MG63 (cell line): ENCODE measurements around the gene FARP1. TPM values are rescaled to one million over a fixed set of nuclear protein-coding genes. Genes with fewer than 3 reads are reported as not detected.

Experiments
- DNase-seq: peaks from one replicate; pipeline ENCODE4 v3.0.0-alpha.2; 2020
- H3K27me3 ChIP-seq: fragments of 250-450 bp; sonication (Bioruptor Pico); 2 replicates; pipeline ENCODE4 v1.5.1; 2020; ENCODE audit warnings: mild to moderate bottlenecking, moderate library complexity
- H3K36me3 ChIP-seq: fragments of 250-450 bp; sonication (Bioruptor Pico); 2 replicates; pipeline ENCODE4 v1.5.1; 2020; ENCODE audit warnings: mild to moderate bottlenecking, moderate library complexity
- H3K4me3 ChIP-seq: fragments of 250-450 bp; sonication (Bioruptor Pico); 2 replicates; pipeline ENCODE4 v1.5.1; 2020; ENCODE audit warnings: mild to moderate bottlenecking, moderate library complexity
- H3K9me3 ChIP-seq: fragments of 250-450 bp; sonication (Bioruptor Pico); 2 replicates; pipeline ENCODE4 v1.5.1; 2020; ENCODE audit warnings: mild to moderate bottlenecking, moderate library complexity
- total RNA-seq: library from RNA; depleted of rRNA; stranded (reverse); fragments of >200 nt; shearing (Covaris generic); gene quantifications from 2 replicates; pipeline ENCODE4 v1.2.3, GENCODE V29; 2014; ENCODE audit warnings: low replicate concordance

Gene FARP1
- total RNA-seq, 1 experiment from 2014 or later = 16.0 TPM

- no peaks in the 10 kb centered on the region for H3K9me3 ChIP-seq
- H3K4me3 ChIP-seq = no peak overlapping the region
- H3K27me3 ChIP-seq = no peaks in the 10 kb centered on the region
- H3K36me3 ChIP-seq = no peaks in the 10 kb centered on the region; the same call in 1 of the 2 replicates
- no peak for DNase-seq
Observed at GRCh38 chr13:98273067-98273823, 130.4 kb downstream of the FARP1 start.

DNA sequence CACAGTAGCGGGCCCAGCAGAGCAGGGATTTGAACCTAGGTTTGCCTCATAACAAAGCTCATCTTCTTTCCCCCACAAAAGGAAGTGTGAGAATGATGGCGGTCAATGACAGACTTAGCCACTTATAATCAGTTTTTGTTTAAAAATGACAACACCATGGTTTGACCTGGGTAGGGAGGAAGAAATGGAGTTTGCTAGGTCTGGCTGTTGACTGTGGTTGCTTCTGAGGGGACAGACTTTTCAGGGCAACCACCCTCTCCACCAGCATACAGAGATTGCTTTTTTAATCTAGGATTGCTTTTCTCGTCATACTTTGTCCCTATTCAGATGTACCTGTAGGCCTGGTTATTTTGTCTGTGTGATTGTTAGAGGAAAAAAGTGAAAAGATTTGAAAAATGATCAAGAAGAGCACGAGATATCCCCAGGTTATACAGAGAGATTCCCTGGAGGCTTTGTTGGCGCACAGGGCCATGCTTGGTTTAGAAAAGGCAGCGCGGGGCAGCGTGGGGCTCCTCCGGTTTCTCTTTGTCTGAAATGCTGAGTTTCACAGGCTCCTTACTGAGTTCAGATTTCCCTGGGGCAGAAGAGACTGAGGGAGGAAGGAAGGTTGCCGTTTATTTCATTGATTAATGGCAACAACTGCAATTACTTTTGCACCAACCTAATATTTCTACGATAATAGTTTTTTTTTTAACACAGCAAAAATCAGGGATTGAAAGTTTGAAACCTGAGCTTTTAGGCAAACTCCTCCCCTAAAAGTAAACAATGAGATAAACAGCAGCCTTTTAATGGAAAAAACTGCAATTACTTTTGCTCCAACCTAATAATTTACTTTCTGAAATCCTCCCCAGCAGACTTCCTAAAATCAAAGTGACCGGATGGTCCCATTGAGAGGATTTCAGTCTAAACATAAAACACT, 131.2 kb downstream of the FARP1 start:
- DNase-seq = no peak
- no peak overlapping the region for H3K4me3 ChIP-seq

DNA sequence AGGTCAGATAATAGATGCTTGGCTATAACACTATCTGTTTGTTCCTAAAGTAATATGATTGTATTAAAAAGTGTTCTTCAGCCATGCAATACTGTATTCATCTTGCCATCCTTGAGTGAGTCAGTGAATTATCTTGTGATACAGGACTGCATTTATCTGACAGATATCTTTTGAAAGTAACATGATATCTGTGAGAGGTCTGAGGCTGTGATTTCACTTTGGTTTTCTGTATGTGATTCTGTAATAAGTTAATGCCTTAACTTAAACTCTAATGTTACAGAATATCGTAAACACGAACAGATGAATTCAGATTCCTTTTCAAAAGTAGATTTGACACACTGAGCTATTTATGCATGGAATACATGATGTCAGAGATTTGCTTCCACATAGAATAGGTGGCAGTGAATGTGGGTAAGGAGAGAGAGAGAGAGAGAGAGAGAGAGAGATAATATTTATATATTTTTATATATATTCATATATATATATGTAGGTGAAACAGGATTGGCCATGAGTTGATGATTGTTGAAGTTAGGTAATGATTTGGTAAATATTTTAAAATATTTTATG, 132.1 kb downstream of the FARP1 start:
- H3K9me3 ChIP-seq = no peaks in the 10 kb centered on the region
- H3K36me3 ChIP-seq = no peaks in the 10 kb centered on the region; the same call in 1 of the 2 replicates
- H3K4me3 ChIP-seq = no peak overlapping the region
- DNase-seq = no peak
- H3K27me3 ChIP-seq = no peaks in the 10 kb centered on the region

More for the DNA sequence above, 131.2 kb downstream of the FARP1 start:
- no peaks in the 10 kb centered on the region; the same call in 1 of the 2 replicates for H3K36me3 ChIP-seq
- H3K27me3 ChIP-seq = no peaks in the 10 kb centered on the region
- H3K9me3 ChIP-seq = no peaks in the 10 kb centered on the region

DNA sequence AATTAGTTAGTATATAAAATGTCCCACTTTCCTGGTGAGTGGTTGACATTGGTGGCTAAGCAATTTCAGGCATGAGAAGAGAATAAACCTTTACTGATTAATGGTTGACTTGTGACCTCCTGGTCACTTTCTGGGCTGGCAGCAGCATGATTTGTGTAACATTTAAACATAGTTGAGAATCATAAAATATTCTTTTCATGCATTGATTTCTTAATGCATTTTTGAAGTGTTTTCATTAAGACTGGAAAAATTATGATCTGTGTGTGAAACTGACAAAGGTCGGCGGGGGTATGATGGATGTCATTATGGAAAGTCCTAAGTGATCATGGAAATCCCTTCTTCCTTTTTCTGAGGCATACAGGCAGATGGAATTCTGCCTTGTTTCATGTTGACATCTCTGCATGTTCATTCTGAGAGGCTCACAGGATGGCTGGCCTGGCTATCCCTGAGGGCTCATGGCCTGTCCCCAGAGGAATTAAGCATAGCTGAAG, 132.8 kb downstream of the FARP1 start:
- Histone ChIP-seq H3K4me3 (no peak overlapping the region), H3K27me3 (no peaks in the 10 kb centered on the region), H3K9me3 (no peaks in the 10 kb centered on the region), H3K36me3 (no peaks in the 10 kb centered on the region; the same call in 1 of the 2 replicates)
- DNase-seq = no peak

GRCh38 chr13:98276486-98276885, 133.6 kb downstream of the FARP1 start:
- Histone ChIP-seq H3K27me3 (no peaks in the 10 kb centered on the region), H3K9me3 (no peaks in the 10 kb centered on the region), H3K36me3 (no peaks in the 10 kb centered on the region), H3K4me3 (no peak overlapping the region)
- no peak for DNase-seq

DNA sequence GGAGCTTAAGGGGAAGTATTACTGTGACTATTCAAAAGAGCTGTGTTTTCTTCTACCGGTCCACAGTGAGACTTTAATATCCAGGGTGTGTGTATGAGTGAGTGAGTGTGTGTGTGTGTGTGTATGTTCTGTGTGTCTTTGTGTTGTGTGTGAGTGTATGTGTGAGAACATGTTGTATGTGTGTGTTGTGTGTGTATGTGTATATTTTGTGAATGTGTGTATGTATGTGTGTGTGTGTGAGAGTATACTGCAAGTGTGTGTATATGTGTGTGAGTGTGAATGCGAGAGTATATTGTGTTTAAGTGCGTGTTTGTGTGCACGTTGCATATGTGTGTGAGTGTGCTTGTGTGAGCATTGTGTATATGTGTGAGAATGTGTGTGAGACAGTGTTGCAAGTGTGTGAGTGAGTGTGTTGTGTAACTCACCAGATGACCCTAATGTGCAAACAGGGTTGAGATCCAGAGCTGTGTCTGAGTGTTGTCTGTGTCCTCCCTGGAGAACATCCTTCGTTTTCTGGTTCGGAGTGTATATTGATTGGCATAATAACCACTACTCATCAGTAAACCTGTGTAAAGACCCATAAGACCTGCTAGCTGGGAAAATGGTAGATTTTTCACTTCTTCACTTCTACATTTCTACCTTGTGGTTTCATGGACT, 135.3 kb downstream of the FARP1 start:
- H3K36me3 ChIP-seq = no peaks in the 10 kb centered on the region
- H3K27me3 ChIP-seq = no peaks in the 10 kb centered on the region
- H3K9me3 ChIP-seq = no peaks in the 10 kb centered on the region
- no peak for DNase-seq
- H3K4me3 ChIP-seq = no peak overlapping the region

- no peaks in the 10 kb centered on the region for H3K27me3 ChIP-seq
- no peak for DNase-seq
- H3K9me3 ChIP-seq = no peaks in the 10 kb centered on the region
- no peaks in the 10 kb centered on the region for H3K36me3 ChIP-seq
- H3K4me3 ChIP-seq = no peak overlapping the region
Observed at GRCh38 chr13:98279473-98280175, 136.7 kb downstream of the FARP1 start.

- no peaks in the 10 kb centered on the region for H3K27me3 ChIP-seq
- H3K9me3 ChIP-seq = no peaks in the 10 kb centered on the region
- H3K4me3 ChIP-seq = no peak overlapping the region
- H3K36me3 ChIP-seq = no peaks in the 10 kb centered on the region
- no peak for DNase-seq
Observed at GRCh38 chr13:98280176-98280510, 137.2 kb downstream of the FARP1 start.

GRCh38 chr13:98284679-98285078, 141.8 kb downstream of the FARP1 start:
- Histone ChIP-seq H3K9me3 (no peaks in the 10 kb centered on the region), H3K27me3 (no peaks in the 10 kb centered on the region), H3K36me3 (no peaks in the 10 kb centered on the region), H3K4me3 (no peak overlapping the region)
- DNase-seq = no peak

- Histone ChIP-seq H3K4me3 (no peak overlapping the region), H3K27me3 (no peaks in the 10 kb centered on the region), H3K36me3 (no peaks in the 10 kb centered on the region), H3K9me3 (no peaks in the 10 kb centered on the region)
- DNase-seq = no peak
Observed at GRCh38 chr13:98285317-98285716, 142.4 kb downstream of the FARP1 start.

GRCh38 chr13:98285852-98286594, 143.1 kb downstream of the FARP1 start:
- Histone ChIP-seq H3K27me3 (no peaks in the 10 kb centered on the region), H3K9me3 (no peaks in the 10 kb centered on the region), H3K4me3 (no peak overlapping the region), H3K36me3 (no peaks in the 10 kb centered on the region)
- DNase-seq = no peak

GRCh38 chr13:98286799-98287198, 143.9 kb downstream of the FARP1 start:
- Histone ChIP-seq H3K27me3 (no peaks in the 10 kb centered on the region), H3K36me3 (no peaks in the 10 kb centered on the region), H3K9me3 (no peaks in the 10 kb centered on the region), H3K4me3 (no peak overlapping the region)
- no peak for DNase-seq

GRCh38 chr13:98288211-98288610, 145.3 kb downstream of the FARP1 start:
- Histone ChIP-seq H3K27me3 (no peaks in the 10 kb centered on the region), H3K9me3 (no peaks in the 10 kb centered on the region), H3K4me3 (no peak overlapping the region), H3K36me3 (no peaks in the 10 kb centered on the region)
- DNase-seq = no peak

DNA sequence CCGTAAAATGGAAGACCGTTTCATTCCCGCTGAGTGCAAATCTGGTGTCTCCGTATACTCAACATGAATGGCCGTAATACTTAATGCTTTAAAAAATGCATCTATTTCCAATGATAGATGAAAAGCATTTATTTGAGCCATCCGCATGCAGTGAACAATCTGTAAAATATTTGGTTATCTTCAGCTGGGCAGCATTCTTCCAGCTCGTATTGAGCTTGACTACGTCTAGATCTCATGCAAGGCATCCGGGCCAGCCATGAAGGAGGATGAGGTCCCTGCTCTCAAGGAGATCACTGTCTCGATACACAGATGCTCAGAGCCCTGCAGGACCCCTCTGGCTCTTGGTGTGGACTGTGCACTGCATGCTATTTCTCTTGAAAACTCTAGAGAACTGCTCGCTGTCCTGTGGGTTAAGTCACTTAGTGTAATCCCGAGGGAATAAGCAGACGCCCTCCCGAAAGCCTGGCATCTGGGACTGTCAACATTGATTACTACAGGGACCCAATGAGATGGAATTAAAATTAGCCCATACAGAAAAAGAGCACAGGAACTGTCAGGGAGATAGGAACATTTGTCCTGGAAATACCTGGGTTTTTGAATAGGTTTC, 146.5 kb downstream of the FARP1 start:
- H3K9me3 ChIP-seq = no peaks in the 10 kb centered on the region
- H3K27me3 ChIP-seq = no peaks in the 10 kb centered on the region
- DNase-seq = no peak
- no peak overlapping the region for H3K4me3 ChIP-seq
- no peaks in the 10 kb centered on the region for H3K36me3 ChIP-seq

DNA sequence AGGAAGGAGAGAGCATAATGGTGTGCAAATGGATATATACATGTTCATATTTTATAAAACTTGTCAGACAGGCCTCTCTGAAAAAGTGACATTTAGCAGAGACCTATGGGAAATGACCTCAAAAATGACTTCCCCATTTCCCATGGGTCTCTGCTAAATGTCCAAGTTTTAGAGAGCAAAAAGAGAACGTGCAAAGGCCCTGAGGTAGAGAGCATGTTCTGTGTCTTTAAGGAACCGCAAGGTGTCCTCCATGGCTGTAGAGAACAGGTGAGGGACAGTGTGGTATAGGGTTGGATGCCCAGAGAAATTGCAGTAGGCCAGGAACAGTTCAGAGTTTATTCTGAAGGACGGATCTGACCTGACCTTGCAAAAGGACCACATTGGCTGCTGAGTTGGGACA, 147.4 kb downstream of the FARP1 start:
- no peaks in the 10 kb centered on the region for H3K36me3 ChIP-seq
- no peaks in the 10 kb centered on the region for H3K9me3 ChIP-seq
- DNase-seq = no peak
- no peaks in the 10 kb centered on the region for H3K27me3 ChIP-seq
- H3K4me3 ChIP-seq = no peak overlapping the region
